ENCODE measurements around the gene HASPIN.

Gene HASPIN

DNA sequence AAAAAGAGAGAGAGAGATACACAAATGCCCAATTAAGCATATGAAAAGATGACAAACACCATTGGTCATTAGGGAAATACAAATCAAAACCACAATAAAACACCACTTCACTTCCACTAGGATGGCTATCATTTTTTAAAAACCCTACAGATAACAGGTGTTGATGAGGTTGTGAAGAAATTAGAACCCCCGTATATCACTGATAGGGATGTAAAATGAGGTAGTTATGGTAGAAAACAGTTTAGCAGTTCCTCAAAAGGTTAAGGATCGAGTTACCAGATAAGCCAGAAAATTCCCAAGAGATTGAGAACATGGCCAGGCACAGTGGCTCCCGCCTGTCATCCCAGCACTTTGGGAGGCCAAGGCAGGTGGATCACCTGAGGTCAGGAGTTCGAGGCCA, 30.6 kb upstream of the HASPIN start:
- H2BK12ac ChIP-seq (ENCODE audit: low read length), result no peak overlapping the region
- H3K23ac ChIP-seq (ENCODE audit: low read length), result no peak overlapping the region
- peaks cover 12% of the 10 kb centered on the region for H3K9me3 ChIP-seq (ENCODE audit: insufficient read depth, low read depth, low read length)
- H2BK120ac ChIP-seq (ENCODE audit: insufficient read depth, low read length, poor library complexity), result no peak overlapping the region
- no peak overlapping the region for H4K12ac ChIP-seq (ENCODE audit: low read depth, low read length)
- no peak overlapping the region for H2AFZ ChIP-seq (ENCODE audit: insufficient read depth, low read length, poor library complexity)
- no peak overlapping the region for H3K4me3 ChIP-seq (ENCODE audit: low read depth, low read length)
- no peak overlapping the region for H3K27ac ChIP-seq (ENCODE audit: low read depth, low read length)
- H4K91ac ChIP-seq (ENCODE audit: low read depth, low read length), result no peak overlapping the region
- no peak overlapping the region for H3K18ac ChIP-seq (ENCODE audit: low read length)
- H3K4me1 ChIP-seq (ENCODE audit: control insufficient read depth in 1 of 2, insufficient read depth in 2 of 2, low read length in 2 of 2), result peaks cover 0 to 8% of the 10 kb centered on the region in 2 experiments
- peaks cover 32% of the 10 kb centered on the region for H3K27me3 ChIP-seq (ENCODE audit: insufficient read depth, low read length)
- no peak overlapping the region for H3K4me2 ChIP-seq (ENCODE audit: low read length)
- no CpG with 5 or more reads among the region's 4 CpGs for WGBS (ENCODE audit: extremely low coverage, insufficient coverage, insufficient read length)
- H3K36me3 ChIP-seq (ENCODE audit: control insufficient read depth in 1 of 2, insufficient read depth in 2 of 2, low read length in 2 of 2), result no peaks in the 10 kb centered on the region
- H3K9ac ChIP-seq (ENCODE audit: low read length), result no peak overlapping the region
- H3K79me2 ChIP-seq (ENCODE audit: control insufficient read depth, insufficient read depth, low read length, poor library complexity), result no peaks in the 10 kb centered on the region
- no peak overlapping the region for H2AK5ac ChIP-seq (ENCODE audit: low read length)
- H3K4ac ChIP-seq (ENCODE audit: low read depth, low read length), result no peak overlapping the region
- no peak overlapping the region for H4K8ac ChIP-seq (ENCODE audit: low read depth, low read length)
- H2BK5ac ChIP-seq (ENCODE audit: low read depth, low read length, poor library complexity), result no peak overlapping the region
- no peak for DNase-seq
- H3K79me1 ChIP-seq (ENCODE audit: low read length), result no peaks in the 10 kb centered on the region
- H3K14ac ChIP-seq (ENCODE audit: low read length), result no peak overlapping the region

DNA sequence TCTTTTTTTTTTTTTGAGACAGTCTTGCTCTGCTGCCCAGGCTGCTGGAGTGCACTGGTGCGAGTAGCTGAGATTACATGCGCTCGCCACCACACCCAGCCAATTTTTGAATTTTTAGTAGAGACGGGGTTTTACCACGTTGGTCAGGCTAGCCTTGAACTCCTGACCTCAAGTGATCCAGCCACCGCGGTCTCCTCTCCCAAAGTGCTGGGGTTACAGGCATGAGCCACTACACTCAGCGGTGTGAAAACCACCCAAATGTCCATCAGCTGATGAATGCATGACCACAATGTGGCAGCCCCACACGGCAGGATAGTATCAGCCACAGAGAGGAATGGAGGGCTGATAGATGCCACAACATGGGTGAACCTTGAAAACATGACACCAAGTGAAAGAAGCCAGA, 29.9 kb upstream of the HASPIN start:
- no peak for DNase-seq
- Histone ChIP-seq H2BK120ac (ENCODE audit: insufficient read depth, low read length, poor library complexity) (no peak overlapping the region), H3K14ac (ENCODE audit: low read length) (no peak overlapping the region), H2BK5ac (ENCODE audit: low read depth, low read length, poor library complexity) (no peak overlapping the region), H3K27me3 (ENCODE audit: insufficient read depth, low read length) (peaks cover 34% of the 10 kb centered on the region), H2AK5ac (ENCODE audit: low read length) (no peak overlapping the region), H3K23ac (ENCODE audit: low read length) (no peak overlapping the region), H4K12ac (ENCODE audit: low read depth, low read length) (no peak overlapping the region), H2BK12ac (ENCODE audit: low read length) (no peak overlapping the region), H3K79me1 (ENCODE audit: low read length) (no peaks in the 10 kb centered on the region), H3K4ac (ENCODE audit: low read depth, low read length) (no peak overlapping the region), H3K27ac (ENCODE audit: low read depth, low read length) (no peak overlapping the region), H3K36me3 (ENCODE audit: control insufficient read depth in 1 of 2, insufficient read depth in 2 of 2, low read length in 2 of 2) (no peaks in the 10 kb centered on the region), H3K4me3 (ENCODE audit: low read depth, low read length) (no peak overlapping the region), H3K18ac (ENCODE audit: low read length) (no peak overlapping the region), H4K91ac (ENCODE audit: low read depth, low read length) (no peak overlapping the region), H3K79me2 (ENCODE audit: control insufficient read depth, insufficient read depth, low read length, poor library complexity) (no peaks in the 10 kb centered on the region), H3K4me1 (ENCODE audit: control insufficient read depth in 1 of 2, insufficient read depth in 2 of 2, low read length in 2 of 2) (peaks cover 0 to 8% of the 10 kb centered on the region in 2 experiments), H3K9me3 (ENCODE audit: insufficient read depth, low read depth, low read length) (peaks cover 16% of the 10 kb centered on the region), H4K8ac (ENCODE audit: low read depth, low read length) (no peak overlapping the region), H3K4me2 (ENCODE audit: low read length) (no peak overlapping the region), H3K9ac (ENCODE audit: low read length) (no peak overlapping the region), H2AFZ (ENCODE audit: insufficient read depth, low read length, poor library complexity) (no peak overlapping the region)
- no CpG with 5 or more reads among the region's 9 CpGs for WGBS (ENCODE audit: extremely low coverage, insufficient coverage, insufficient read length)

DNA sequence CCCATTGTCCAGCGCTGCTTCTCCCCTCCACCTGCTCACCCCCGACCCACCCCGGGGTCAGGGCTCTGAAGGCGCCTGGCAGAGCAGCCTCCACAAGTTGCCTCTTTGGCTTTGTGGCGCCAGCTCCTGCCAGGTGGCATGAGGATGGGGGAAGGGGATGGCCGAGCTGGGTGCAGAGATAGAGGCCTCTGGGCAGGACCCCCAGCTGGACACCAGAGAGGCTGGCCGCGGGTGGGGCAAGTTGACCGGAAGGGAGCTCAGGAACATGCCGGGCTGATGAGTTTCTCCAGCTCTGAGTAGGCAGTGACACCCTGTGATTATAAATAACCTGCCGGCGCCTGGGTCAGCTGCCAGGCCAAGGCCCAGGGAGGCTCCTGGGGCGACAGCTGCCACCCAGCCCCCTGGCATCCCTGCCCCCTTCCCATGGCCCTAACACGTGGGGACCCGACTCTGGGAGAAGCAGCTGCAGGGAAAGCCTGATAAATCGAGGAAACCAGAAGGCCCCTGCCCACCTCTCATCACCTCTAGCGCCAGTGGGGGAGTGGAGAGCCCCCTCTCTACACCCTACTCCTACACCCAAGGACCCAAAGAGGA, 28.5 kb upstream of the HASPIN start:
- H3K23ac ChIP-seq (ENCODE audit: low read length), result no peak overlapping the region
- peaks cover 0 to 8% of the 10 kb centered on the region in 2 experiments for H3K4me1 ChIP-seq (ENCODE audit: control insufficient read depth in 1 of 2, insufficient read depth in 2 of 2, low read length in 2 of 2)
- peaks cover 34% of the 10 kb centered on the region for H3K27me3 ChIP-seq (ENCODE audit: insufficient read depth, low read length)
- no peak overlapping the region for H2AFZ ChIP-seq (ENCODE audit: insufficient read depth, low read length, poor library complexity)
- no peak overlapping the region for H2BK5ac ChIP-seq (ENCODE audit: low read depth, low read length, poor library complexity)
- H2AK5ac ChIP-seq (ENCODE audit: low read length), result no peak overlapping the region
- peak overlapping the region; percentile 79 for H3K4me2 ChIP-seq (ENCODE audit: low read length)
- no peak overlapping the region for H3K14ac ChIP-seq (ENCODE audit: low read length)
- H3K36me3 ChIP-seq (ENCODE audit: control insufficient read depth in 1 of 2, insufficient read depth in 2 of 2, low read length in 2 of 2), result no peaks in the 10 kb centered on the region
- no peak overlapping the region for H2BK120ac ChIP-seq (ENCODE audit: insufficient read depth, low read length, poor library complexity)
- H3K79me2 ChIP-seq (ENCODE audit: control insufficient read depth, insufficient read depth, low read length, poor library complexity), result no peaks in the 10 kb centered on the region
- H4K12ac ChIP-seq (ENCODE audit: low read depth, low read length), result no peak overlapping the region
- no peak overlapping the region for H4K91ac ChIP-seq (ENCODE audit: low read depth, low read length)
- H4K8ac ChIP-seq (ENCODE audit: low read depth, low read length), result no peak overlapping the region
- peaks cover 14% of the 10 kb centered on the region for H3K9me3 ChIP-seq (ENCODE audit: insufficient read depth, low read depth, low read length)
- no peak overlapping the region for H3K4ac ChIP-seq (ENCODE audit: low read depth, low read length)
- WGBS (ENCODE audit: extremely low coverage, insufficient coverage, insufficient read length), result no CpG with 5 or more reads among the region's 17 CpGs
- no peaks in the 10 kb centered on the region for H3K79me1 ChIP-seq (ENCODE audit: low read length)
- H3K9ac ChIP-seq (ENCODE audit: low read length), result no peak overlapping the region
- H3K27ac ChIP-seq (ENCODE audit: low read depth, low read length), result no peak overlapping the region
- no peak overlapping the region for H3K18ac ChIP-seq (ENCODE audit: low read length)
- no peak overlapping the region for H2BK12ac ChIP-seq (ENCODE audit: low read length)
- no peak overlapping the region for H3K4me3 ChIP-seq (ENCODE audit: low read depth, low read length)
- DNase-seq, result no peak

DNA sequence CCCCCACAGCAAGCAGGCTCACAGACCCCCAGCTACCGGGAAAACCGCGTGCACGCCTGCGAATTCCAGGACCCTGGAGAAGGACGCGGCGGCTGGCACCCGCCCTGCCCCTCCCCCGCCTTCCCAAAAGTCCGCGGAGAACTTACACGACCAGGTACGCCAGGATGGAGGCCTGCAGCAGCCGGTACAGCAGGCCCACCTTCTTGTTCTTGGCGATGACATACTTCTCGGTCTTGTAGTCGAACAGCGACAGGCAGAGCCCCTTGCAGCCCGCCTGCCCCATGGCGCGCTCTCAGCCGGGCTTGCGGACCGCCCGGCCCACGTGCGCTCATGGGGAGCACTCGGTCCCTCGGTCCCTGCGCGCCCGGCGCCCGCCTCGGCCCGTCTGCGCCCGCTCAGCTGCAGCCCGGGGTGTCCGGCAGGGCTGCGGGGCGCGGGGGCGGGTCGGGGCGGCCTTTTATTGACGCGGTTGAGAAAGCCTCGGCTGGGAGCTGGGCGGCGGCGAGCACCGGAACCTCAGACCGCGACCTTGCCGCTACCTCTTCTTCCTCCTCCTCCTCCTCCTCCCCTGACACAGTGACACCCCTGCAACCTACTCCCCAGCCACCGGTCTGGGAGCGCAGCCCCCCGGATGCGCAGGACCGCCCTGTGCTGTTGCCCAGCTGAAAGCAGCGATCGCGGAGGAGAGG, 27.8 kb upstream of the HASPIN start, which contains the start of gene P2RX5:
Gene P2RX5 (minus strand): TSS at position 433 of the 689 bp plus-strand sequence. CDS start 150 bp downstream, at position 283.
- H3K9me3 ChIP-seq (ENCODE audit: insufficient read depth, low read depth, low read length), result peaks cover 14% of the 10 kb centered on the region
- H3K79me1 ChIP-seq (ENCODE audit: low read length), result no peaks in the 10 kb centered on the region
- no peak within 1 kb of the TSS for H2BK120ac ChIP-seq (ENCODE audit: insufficient read depth, low read length, poor library complexity)
- H3K27ac ChIP-seq (ENCODE audit: low read depth, low read length), result no peak within 1 kb of the TSS
- H3K4me2 ChIP-seq (ENCODE audit: low read length), result peak within 1 kb of the TSS; percentile 79
- H3K9ac ChIP-seq (ENCODE audit: low read length), result no peak within 1 kb of the TSS
- peak within 1 kb of the TSS; percentile 47 for H3K4me3 ChIP-seq (ENCODE audit: low read depth, low read length)
- no peak within 1 kb of the TSS for H2BK12ac ChIP-seq (ENCODE audit: low read length)
- WGBS (ENCODE audit: extremely low coverage, insufficient coverage, insufficient read length), result no CpG with 5 or more reads among the region's 65 CpGs
- no peaks in the 10 kb centered on the region for H3K36me3 ChIP-seq (ENCODE audit: control insufficient read depth in 1 of 2, insufficient read depth in 2 of 2, low read length in 2 of 2)
- no peak within 1 kb of the TSS for H3K18ac ChIP-seq (ENCODE audit: low read length)
- no peak within 1 kb of the TSS for H2AFZ ChIP-seq (ENCODE audit: insufficient read depth, low read length, poor library complexity)
- no peak within 1 kb of the TSS for H3K23ac ChIP-seq (ENCODE audit: low read length)
- H4K8ac ChIP-seq (ENCODE audit: low read depth, low read length), result no peak within 1 kb of the TSS
- no peak within 1 kb of the TSS for H4K91ac ChIP-seq (ENCODE audit: low read depth, low read length)
- peaks cover 34% of the 10 kb centered on the region for H3K27me3 ChIP-seq (ENCODE audit: insufficient read depth, low read length)
- peaks cover 0 to 8% of the 10 kb centered on the region in 2 experiments for H3K4me1 ChIP-seq (ENCODE audit: control insufficient read depth in 1 of 2, insufficient read depth in 2 of 2, low read length in 2 of 2)
- H2BK5ac ChIP-seq (ENCODE audit: low read depth, low read length, poor library complexity), result no peak within 1 kb of the TSS
- H2AK5ac ChIP-seq (ENCODE audit: low read length), result no peak within 1 kb of the TSS
- H3K14ac ChIP-seq (ENCODE audit: low read length), result no peak within 1 kb of the TSS
- H3K79me2 ChIP-seq (ENCODE audit: control insufficient read depth, insufficient read depth, low read length, poor library complexity), result no peaks in the 10 kb centered on the region
- H4K12ac ChIP-seq (ENCODE audit: low read depth, low read length), result no peak within 1 kb of the TSS
- no peak for DNase-seq
- no peak within 1 kb of the TSS for H3K4ac ChIP-seq (ENCODE audit: low read depth, low read length)

Data from trophoblast cell (in vitro differentiated cells and primary cell).